Tibial nerve (tissue), 4 donors: ENCODE measurements around the gene ST6GALNAC5.

Experiments
- EP300 ChIP-seq, 2 donors: sonication (generic); formaldehyde crosslinking; IDR thresholded peaks; one replicate each; pipeline ENCODE4 v1.6.1; 2017; ENCODE audit warnings: antibody characterized with exemption in 2 of 2, mild to moderate bottlenecking in 1 of 2
- POLR2A ChIP-seq, 2 donors: fragments of 450-650 bp; IDR thresholded peaks; one replicate each; pipeline ENCODE4 v1.6.1; 2017; ENCODE audit warnings: antibody characterized with exemption in 2 of 2, mild to moderate bottlenecking in 2 of 2, moderate library complexity in 2 of 2
- TF ChIP-seq, protein P1 (sequence below), 5 experiments: fragments of 200-600 bp in 3 of 5; fragments of 450-650 bp in 2 of 5; sonication (generic) in 3 of 5; IDR thresholded peaks; one replicate each; pipeline ENCODE4 v1.5.1; 2016 to 2019; ENCODE audit warnings: antibody characterized with exemption in 5 of 5, mild to moderate bottlenecking in 3 of 5, moderate library complexity in 2 of 5

DNA sequence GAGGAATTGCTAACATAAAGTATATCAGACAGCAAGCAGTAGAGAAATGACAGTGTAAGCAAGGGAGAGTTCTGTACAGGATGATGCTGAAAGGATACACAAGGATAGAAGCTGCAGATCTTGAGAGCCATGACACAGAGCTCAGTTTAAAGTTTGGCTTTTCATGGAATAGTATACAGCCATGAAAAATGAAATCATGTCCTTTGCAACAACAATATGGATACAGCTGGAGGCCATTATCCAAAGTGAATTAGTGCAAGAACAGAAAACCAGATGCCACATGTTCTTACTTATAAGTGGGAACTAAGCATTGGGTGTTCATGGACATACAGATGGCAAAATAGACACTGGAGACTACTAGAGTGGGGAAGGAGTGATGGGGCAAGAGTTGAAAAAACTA, 169.8 kb downstream of the ST6GALNAC5 start:
- TF ChIP-seq, protein P1, sequence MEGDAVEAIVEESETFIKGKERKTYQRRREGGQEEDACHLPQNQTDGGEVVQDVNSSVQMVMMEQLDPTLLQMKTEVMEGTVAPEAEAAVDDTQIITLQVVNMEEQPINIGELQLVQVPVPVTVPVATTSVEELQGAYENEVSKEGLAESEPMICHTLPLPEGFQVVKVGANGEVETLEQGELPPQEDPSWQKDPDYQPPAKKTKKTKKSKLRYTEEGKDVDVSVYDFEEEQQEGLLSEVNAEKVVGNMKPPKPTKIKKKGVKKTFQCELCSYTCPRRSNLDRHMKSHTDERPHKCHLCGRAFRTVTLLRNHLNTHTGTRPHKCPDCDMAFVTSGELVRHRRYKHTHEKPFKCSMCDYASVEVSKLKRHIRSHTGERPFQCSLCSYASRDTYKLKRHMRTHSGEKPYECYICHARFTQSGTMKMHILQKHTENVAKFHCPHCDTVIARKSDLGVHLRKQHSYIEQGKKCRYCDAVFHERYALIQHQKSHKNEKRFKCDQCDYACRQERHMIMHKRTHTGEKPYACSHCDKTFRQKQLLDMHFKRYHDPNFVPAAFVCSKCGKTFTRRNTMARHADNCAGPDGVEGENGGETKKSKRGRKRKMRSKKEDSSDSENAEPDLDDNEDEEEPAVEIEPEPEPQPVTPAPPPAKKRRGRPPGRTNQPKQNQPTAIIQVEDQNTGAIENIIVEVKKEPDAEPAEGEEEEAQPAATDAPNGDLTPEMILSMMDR (IDR thresholded peaks at IDR 0.05) = no peak
- TF ChIP-seq POLR2A (IDR thresholded peaks at IDR 0.05) = no peak
- TF ChIP-seq EP300 (IDR thresholded peaks at IDR 0.05) = no peak
